Measurements from ENCODE around the gene PCDHGC4. TPM values are rescaled to one million over a fixed set of nuclear protein-coding genes. Genes with fewer than 3 reads are reported as not detected.

PCDHGC4 gene
- total and polyA plus RNA-seq, 2 of the 13 experiments (the other 11 are each of a cell fraction or from before 2014, with no cell fraction given), result 0.07 TPM; not detected in 1

- Histone ChIP-seq H3K4me1 (ENCODE audit: insufficient read depth, low read length) (no peaks in the 10 kb centered on the region), H3K27me3 (ENCODE audit: control insufficient read depth in 1 of 2, insufficient read depth in 2 of 2, low read length in 2 of 2) (no peaks in the 10 kb centered on the region), H4K20me1 (ENCODE audit: insufficient read depth, low read length) (no peaks in the 10 kb centered on the region), H3K36me3 (replicated peaks in 1 of 2; ENCODE audit: control insufficient read depth in 1 of 2, insufficient read depth in 2 of 2, low read length in 2 of 2) (no peaks in the 10 kb centered on the region), H3K4me3 (replicated peaks in 1 of 3; ENCODE audit: insufficient read depth in 1 of 3, low read depth in 2 of 3, low read length in 3 of 3) (no peak overlapping the region), H3K4me2 (ENCODE audit: low read depth, low read length) (no peak overlapping the region), H3K9me3 (ENCODE audit: low read length) (no peaks in the 10 kb centered on the region), H3K27ac (ENCODE audit: extremely low read length, insufficient read depth, low read length) (no peak overlapping the region), H3K79me2 (ENCODE audit: insufficient read depth, low read length) (no peaks in the 10 kb centered on the region), H3K9ac (ENCODE audit: insufficient read depth, low read depth, low read length) (no peak overlapping the region), H2AFZ (ENCODE audit: low read length) (no peak overlapping the region)
- intact Hi-C loops (cut with micrococcal nuclease; ENCODE audit: unreplicated experiment), result no loop called here
- in situ Hi-C loops (cut with HindIII; ENCODE audit: extremely low pct_ligation_motif_present, low pct_unique_long_range_greater_than_20kb), result no loop called here
- CTCF ChIA-PET (ENCODE audit: low intra/inter-chr PET ratio, low total read pairs), result no interaction called here
- no peak for DNase-seq (ENCODE audit: low spot score)
- WGBS (ENCODE audit: low lambda C conversion rate), result 34% methylated on average over 9 of the region's 9 CpGs
- TF ChIP-seq ZNF607 (CRISPR knock-in tag; IDR thresholded peaks at IDR 0.05; ENCODE audit: borderline replicate concordance) (no peak), SMAD1 (CRISPR knock-in tag; IDR thresholded peaks at IDR 0.05; ENCODE audit: borderline replicate concordance, low read depth) (no peak), ZNF557 (CRISPR knock-in tag; IDR thresholded peaks at IDR 0.05) (no peak), ZNF549 (CRISPR knock-in tag; IDR thresholded peaks at IDR 0.05) (no peak), ZNF350 (CRISPR knock-in tag; IDR thresholded peaks at IDR 0.05; ENCODE audit: borderline replicate concordance, low read depth) (no peak), RNF2 (conservative IDR thresholded peaks at IDR 0.05; ENCODE audit: low read depth) (no peak), ZNF646 (CRISPR knock-in tag; IDR thresholded peaks at IDR 0.05) (no peak), ZNF430 (CRISPR knock-in tag; IDR thresholded peaks at IDR 0.05) (no peak), YEATS4 (CRISPR knock-in tag; IDR thresholded peaks at IDR 0.05; ENCODE audit: borderline replicate concordance) (no peak), ARID4A (CRISPR knock-in tag; IDR thresholded peaks at IDR 0.05; ENCODE audit: borderline replicate concordance) (no peak), HNRNPH1 (optimal IDR thresholded peaks at IDR 0.05; ENCODE audit: low read depth, low read length) (no peak)
- POLR2A ChIA-PET, result no interaction called here
- no TSS peak for BruUV-seq (replicated peaks)
- no peak for ATAC-seq
- FAIRE-seq, result no peak
Observed at GRCh38 chr5:141440341-141440740, 44.5 kb upstream of the PCDHGC4 start.

Measured in HepG2 (cell line).